ACC112 (cell line): ENCODE results near the gene ATP4B.
"Not testable (repeated sequence)": the region's sequence is repeated elsewhere in the genome, so short reads cannot be mapped to it uniquely, and the experiment has no call there.

ENCODE experiments used
- H2AFZ ChIP-seq: fragments of 200-600 bp; sonication (generic); one replicate; pipeline ENCODE4 v1.6.0; 2017; ENCODE audit warnings: antibody characterized with exemption, low read length; ENCODE audit not compliant: unreplicated experiment
- H3K27ac ChIP-seq: fragments of 200-600 bp; sonication (generic); 2 replicates; pipeline ENCODE4 v1.5.1; 2014; ENCODE audit warnings: low read depth, mild to moderate bottlenecking, antibody characterized with exemption, low read length, moderate library complexity
- H3K27me3 ChIP-seq: fragments of 200-600 bp; sonication (generic); 2 replicates; pipeline ENCODE4 v1.6.1; 2014; ENCODE audit warnings: mild to moderate bottlenecking, antibody characterized with exemption, low read length, moderate library complexity, mixed read lengths; ENCODE audit not compliant: insufficient read depth
- H3K36me3 ChIP-seq: fragments of 200-600 bp; sonication (generic); 2 replicates; pipeline ENCODE4 v1.6.1; 2016; ENCODE audit warnings: mild to moderate bottlenecking, antibody characterized with exemption, low read length, moderate library complexity, mixed read lengths; ENCODE audit not compliant: insufficient read depth
- H3K4me1 ChIP-seq: fragments of 200-600 bp; sonication (generic); one replicate; pipeline ENCODE4 v1.6.1; 2016; ENCODE audit warnings: low read length, mixed read lengths; ENCODE audit not compliant: insufficient read depth, unreplicated experiment, control insufficient read depth
- H3K4me3 ChIP-seq: fragments of 200-600 bp; sonication (generic); 2 replicates; pipeline ENCODE4 v1.5.1; 2014; ENCODE audit warnings: mild to moderate bottlenecking, low read depth, low read length
- H3K79me2 ChIP-seq: fragments of 200-600 bp; sonication (generic); one replicate; pipeline ENCODE4 v1.6.0; 2016; ENCODE audit warnings: low read length; ENCODE audit not compliant: control insufficient read depth, unreplicated experiment, insufficient read depth

The ATP4B gene

GRCh38 chr13:113622791-113623490 lies 35.1 kb downstream of the ATP4B start:
- no peak overlapping the region for H3K4me3 ChIP-seq
- H3K27ac ChIP-seq = no peak overlapping the region
- H3K36me3 ChIP-seq = peaks cover 16% of the 10 kb centered on the region; the same call in 1 of the 2 replicates
- no peak overlapping the region for H2AFZ ChIP-seq
- H3K27me3 ChIP-seq = no peaks in the 10 kb centered on the region
- no peaks in the 10 kb centered on the region for H3K4me1 ChIP-seq
- peaks cover 57% of the 10 kb centered on the region for H3K79me2 ChIP-seq

DNA sequence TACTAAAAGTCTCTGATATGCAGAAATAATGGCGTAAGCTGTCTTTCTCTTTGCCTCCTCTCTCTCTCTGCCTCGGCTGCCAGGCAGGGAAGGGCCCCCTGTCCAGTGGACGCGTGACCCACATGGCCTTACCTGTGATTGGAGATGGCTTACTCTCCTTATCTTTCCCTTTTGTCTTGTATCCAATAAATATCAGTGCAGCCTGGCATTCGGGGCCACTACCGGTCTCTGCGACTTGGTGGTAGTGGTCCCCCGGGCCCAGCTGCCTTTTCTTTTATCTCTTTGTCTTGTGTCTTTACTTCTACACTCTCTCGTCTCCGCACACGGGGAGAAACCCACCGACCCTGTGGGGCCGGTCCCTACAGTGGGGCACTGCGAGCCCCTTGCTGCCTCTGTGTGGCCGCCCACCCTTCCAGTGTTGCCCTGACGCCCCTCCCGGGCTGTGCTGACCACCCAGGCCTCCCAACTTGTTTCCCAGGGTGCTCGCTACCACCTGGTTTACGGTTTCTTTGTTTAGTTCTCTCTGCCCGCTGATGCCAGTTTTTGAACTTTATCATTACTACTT lies 35.9 kb downstream of the ATP4B start:
- H3K4me1 ChIP-seq, H3K27ac ChIP-seq, H3K4me3 ChIP-seq, H2AFZ ChIP-seq, H3K27me3 ChIP-seq: not testable (repeated sequence)
- Histone ChIP-seq H3K36me3 (peaks cover 14% of the 10 kb centered on the region; the same call in 1 of the 2 replicates), H3K79me2 (peaks cover 57% of the 10 kb centered on the region)

- peaks cover 56% of the 10 kb centered on the region for H3K79me2 ChIP-seq
Measured at GRCh38 chr13:113621498-113621897, 36.5 kb downstream of the ATP4B start.

GRCh38 chr13:113621046-113621445 lies 37.0 kb downstream of the ATP4B start:
- no peak overlapping the region for H3K4me3 ChIP-seq
- H3K4me1 ChIP-seq = no peaks in the 10 kb centered on the region
- H2AFZ ChIP-seq = no peak overlapping the region
- no peak overlapping the region for H3K27ac ChIP-seq
- H3K79me2 ChIP-seq = peaks cover 56% of the 10 kb centered on the region
- H3K27me3 ChIP-seq = no peaks in the 10 kb centered on the region
- peaks cover 9% of the 10 kb centered on the region; the same call in 1 of the 2 replicates for H3K36me3 ChIP-seq

More at GRCh38 chr13:113621498-113621897, 36.5 kb downstream of the ATP4B start:
- not testable (repeated sequence) for H3K4me1 ChIP-seq, H3K4me3 ChIP-seq, H3K27me3 ChIP-seq, H3K36me3 ChIP-seq, H2AFZ ChIP-seq, H3K27ac ChIP-seq

GRCh38 chr13:113620036-113620796 lies 37.8 kb downstream of the ATP4B start:
- Histone ChIP-seq H3K36me3 (peaks cover 9% of the 10 kb centered on the region; the same call in 1 of the 2 replicates), H3K4me3 (no peak overlapping the region), H3K4me1 (no peaks in the 10 kb centered on the region), H2AFZ (no peak overlapping the region), H3K27ac (no peak overlapping the region), H3K79me2 (peaks cover 59% of the 10 kb centered on the region), H3K27me3 (no peaks in the 10 kb centered on the region)

- no peaks in the 10 kb centered on the region for H3K27me3 ChIP-seq
- H3K4me1 ChIP-seq = no peaks in the 10 kb centered on the region
- H2AFZ ChIP-seq = no peak overlapping the region
- H3K79me2 ChIP-seq = peaks cover 65% of the 10 kb centered on the region
- peaks cover 3% of the 10 kb centered on the region; the same call in 1 of the 2 replicates for H3K36me3 ChIP-seq
- H3K27ac ChIP-seq = no peak overlapping the region
- no peak overlapping the region for H3K4me3 ChIP-seq
Measured at GRCh38 chr13:113618455-113618854, 39.5 kb downstream of the ATP4B start.

- Histone ChIP-seq H3K79me2 (peaks cover 65% of the 10 kb centered on the region), H3K27ac (no peak overlapping the region), H2AFZ (no peak overlapping the region), H3K4me3 (no peak overlapping the region), H3K4me1 (no peaks in the 10 kb centered on the region), H3K36me3 (peaks cover 3% of the 10 kb centered on the region; the same call in 1 of the 2 replicates), H3K27me3 (no peaks in the 10 kb centered on the region)
Measured at GRCh38 chr13:113617961-113618360, 40.0 kb downstream of the ATP4B start.

DNA sequence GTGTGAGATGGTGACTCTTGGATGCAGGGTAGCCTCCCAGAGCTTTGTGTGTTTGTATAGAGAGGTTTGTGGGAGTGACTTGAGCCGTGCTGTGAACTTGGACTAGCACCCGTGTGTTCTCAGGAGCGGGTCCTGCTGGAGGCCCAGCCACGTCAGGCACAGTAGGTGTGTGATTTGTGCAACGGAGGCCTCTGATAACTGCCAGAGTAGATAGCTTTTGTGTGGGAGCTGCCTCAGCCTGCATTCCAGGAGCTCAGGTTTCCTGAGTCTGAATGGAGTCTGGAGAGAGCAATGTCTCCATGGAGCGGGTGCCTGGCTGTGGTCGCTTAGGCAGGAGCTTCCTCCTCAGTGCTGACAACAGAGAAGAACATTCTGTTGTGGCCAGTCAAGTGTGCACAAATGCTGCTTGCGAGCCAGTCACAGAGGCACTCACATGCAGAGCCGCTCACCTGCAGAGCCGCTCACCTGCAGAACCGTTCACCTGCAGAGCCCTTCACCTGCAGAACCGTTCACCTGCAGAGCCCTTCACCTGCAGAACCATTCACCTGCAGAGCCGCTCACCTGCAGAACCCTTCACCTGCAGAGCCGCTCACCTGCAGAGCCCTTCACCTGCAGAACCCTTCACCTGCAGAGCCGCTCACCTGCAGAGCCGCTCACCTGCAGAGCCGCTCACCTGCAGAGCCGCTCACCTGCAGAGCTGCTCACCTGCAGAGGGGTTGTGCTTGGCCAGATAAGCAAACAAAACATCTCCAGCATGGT lies 40.8 kb downstream of the ATP4B start:
- Histone ChIP-seq H3K4me3 (no peak overlapping the region), H3K36me3 (no peaks in the 10 kb centered on the region), H3K79me2 (peaks cover 65% of the 10 kb centered on the region)

GRCh38 chr13:113616281-113616906 lies 41.6 kb downstream of the ATP4B start:
- H3K36me3 ChIP-seq = no peaks in the 10 kb centered on the region
- H3K27me3 ChIP-seq = no peaks in the 10 kb centered on the region
- H3K79me2 ChIP-seq = peaks cover 72% of the 10 kb centered on the region
- no peaks in the 10 kb centered on the region for H3K4me1 ChIP-seq
- no peak overlapping the region for H3K27ac ChIP-seq
- H2AFZ ChIP-seq = no peak overlapping the region
- H3K4me3 ChIP-seq = no peak overlapping the region

More for the DNA sequence above, 40.8 kb downstream of the ATP4B start:
- no peaks in the 10 kb centered on the region for H3K27me3 ChIP-seq
- H2AFZ ChIP-seq = no peak overlapping the region
- no peak overlapping the region for H3K27ac ChIP-seq
- no peaks in the 10 kb centered on the region for H3K4me1 ChIP-seq

DNA sequence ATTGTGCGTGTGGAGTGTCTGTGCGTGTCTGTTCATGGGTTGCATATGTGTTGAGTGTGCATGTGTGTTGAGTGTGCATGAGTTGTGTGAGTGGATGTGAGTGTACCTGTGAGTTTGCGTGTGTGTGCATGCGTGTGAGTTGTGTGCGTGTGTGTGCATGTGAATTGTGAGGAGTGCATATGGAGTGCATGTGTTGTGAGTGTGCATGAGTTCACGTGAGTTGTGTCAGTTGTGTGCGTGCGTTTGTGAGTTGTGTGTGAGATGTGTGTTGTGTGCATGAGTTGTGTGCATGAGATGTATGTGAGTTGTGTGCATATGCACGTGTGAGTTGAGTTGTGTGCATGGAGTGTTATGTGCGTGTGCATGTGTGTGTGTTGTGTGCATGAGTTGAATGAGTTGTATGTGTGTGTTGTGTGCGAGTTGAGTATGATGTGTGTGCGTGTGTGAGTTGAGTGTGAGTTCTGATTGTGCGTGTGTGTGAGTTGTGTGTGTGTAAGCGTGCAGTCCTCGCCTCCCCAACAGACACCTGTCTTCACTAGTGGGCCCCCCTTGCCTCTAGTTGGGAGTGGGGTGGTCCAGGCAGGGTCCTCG lies 44.1 kb downstream of the ATP4B start:
- Histone ChIP-seq H3K36me3 (no peaks in the 10 kb centered on the region), H3K79me2 (peaks cover 84% of the 10 kb centered on the region), H3K27ac (no peak overlapping the region)

More for the DNA sequence above, 44.1 kb downstream of the ATP4B start:
- no peaks in the 10 kb centered on the region for H3K27me3 ChIP-seq
- no peak overlapping the region for H2AFZ ChIP-seq
- H3K4me3 ChIP-seq = no peak overlapping the region
- no peaks in the 10 kb centered on the region for H3K4me1 ChIP-seq
